HCT116 (cell line): Measurements from ENCODE around the gene P4HTM. TPM values are rescaled to one million over a fixed set of nuclear protein-coding genes. Genes with fewer than 3 reads are reported as not detected.

Experiments
- ATAC-seq: fragments of 200-7000 bp; cut with Tn5 transposase; 2 replicates; pipeline ENCODE4 v1.9.1; 2020; ENCODE audit warnings: mild to moderate bottlenecking, moderate library complexity
- BruUV-seq: library from RNA; stranded (reverse); fragments of 400-500 nt; replicated peaks from 2 replicates; lab custom pipeline; 2021; lab: Mats Ljungman, UMichigan
- CTCF ChIA-PET: fragments of 300-600 bp; sonication (Branson Sonifier 250); formaldehyde crosslinking; loops from one replicate; lab custom pipeline; 2021; ENCODE audit warnings: antibody characterized with exemption; lab: Charles Lee
- POLR2A ChIA-PET: fragments of 300-600, 350-600 bp; sonication (Branson Sonifier 250); formaldehyde crosslinking; loops from one replicate; lab custom pipeline; 2021; ENCODE audit warnings: antibody characterized with exemption; lab: Charles Lee
- RAD21 ChIA-PET, 2 experiments: fragments of 300-600 bp; sonication (Branson Sonifier 250); formaldehyde crosslinking; loops; one replicate each; lab custom pipeline; 2023; ENCODE audit warnings: low total read pairs in 2 of 2; ENCODE audit not compliant: uncharacterized antibody in 2 of 2, unreplicated experiment in 2 of 2, low non-redundant PET in 1 of 2; lab: Charles Lee
- DNase-seq: peaks from one replicate; pipeline ENCODE4 v3.0.0-alpha.2; 2010; ENCODE audit warnings: low read depth, low spot score
- H2AFZ ChIP-seq: fragments of 200-600 bp; shearing (Covaris generic), sonication (generic); 2 replicates; pipeline ENCODE4 v1.6.1; 2017; ENCODE audit warnings: low read depth, mixed run types, mixed read lengths, antibody characterized with exemption, low read length; ENCODE audit not compliant: poor library complexity, severe bottlenecking
- H3K27ac ChIP-seq: 2 replicates; pipeline ENCODE4 v1.5.1; 2012; ENCODE audit warnings: low read depth, low read length
- H3K27me3 ChIP-seq: fragments of 200-600 bp; sonication (generic); 2 replicates; pipeline ENCODE4 v1.6.1; 2016; ENCODE audit warnings: mixed run types, low read length, mixed read lengths; ENCODE audit not compliant: insufficient read depth
- H3K36me3 ChIP-seq, 2 experiments: fragments of 200-500 bp in 1 of 2; fragments of 200-600 bp in 1 of 2; sonication (Bioruptor generic) in 1 of 2; sonication (generic) in 1 of 2; 2 replicates each; pipeline versions ENCODE4 v1.5.1 to v1.6.1; 2014 to 2016; ENCODE audit warnings: low read length in 2 of 2, inconsistent platforms in 1 of 2, mixed read lengths in 1 of 2, mixed run types in 1 of 2; ENCODE audit not compliant: insufficient read depth in 2 of 2, control insufficient read depth in 1 of 2
- H3K4me1 ChIP-seq, 2 experiments: fragments of 200-600 bp in 1 of 2; sonication (generic) in 1 of 2; 2 replicates each; pipeline versions ENCODE4 v1.5.1 to v1.6.1; 2012 to 2017; ENCODE audit warnings: low read length in 2 of 2, inconsistent platforms in 1 of 2, mild to moderate bottlenecking in 1 of 2, mixed read lengths in 1 of 2, mixed run types in 1 of 2, moderate library complexity in 1 of 2; ENCODE audit not compliant: insufficient read depth in 2 of 2, control insufficient read depth in 1 of 2
- H3K4me2 ChIP-seq: fragments of 200-600 bp; sonication (generic); 2 replicates; pipeline ENCODE4 v1.6.1; 2017; ENCODE audit warnings: mixed run types, low read length, mixed read lengths
- H3K4me3 ChIP-seq, 2 experiments: fragments of 200-600 bp in 1 of 2; sonication (generic) in 1 of 2; replicated peaks in 1 of 2; 2 replicates each; pipeline ENCODE4 v1.5.1; 2011 to 2016; ENCODE audit warnings: low read length in 2 of 2, control low read depth in 1 of 2, low read depth in 1 of 2, mild to moderate bottlenecking in 1 of 2, mixed read lengths in 1 of 2, mixed run types in 1 of 2
- H3K79me2 ChIP-seq: fragments of 200-600 bp; sonication (generic); 2 replicates; pipeline ENCODE4 v1.6.1; 2017; ENCODE audit warnings: mild to moderate bottlenecking, mixed run types, low read length, moderate library complexity, mixed read lengths; ENCODE audit not compliant: insufficient read depth
- H3K9ac ChIP-seq: fragments of 200-600 bp; sonication (generic); 2 replicates; pipeline ENCODE4 v1.6.1; 2016; ENCODE audit warnings: low read length, mixed read lengths
- H3K9me2 ChIP-seq: fragments of 200-600 bp; sonication (generic), shearing (Covaris generic); 2 replicates; pipeline ENCODE4 v1.6.1; 2017; ENCODE audit warnings: mixed run types, mild to moderate bottlenecking, moderate library complexity; ENCODE audit not compliant: insufficient read depth
- H3K9me3 ChIP-seq, 2 experiments: fragments of 200-500 bp in 1 of 2; fragments of 200-600 bp in 1 of 2; sonication (Bioruptor generic) in 1 of 2; sonication (generic) in 1 of 2; 2 replicates each; pipeline ENCODE4 v1.6.1; 2014 to 2017; ENCODE audit warnings: low read length in 2 of 2, mixed read lengths in 2 of 2, inconsistent platforms in 1 of 2, low read depth in 1 of 2, mild to moderate bottlenecking in 1 of 2, mixed run types in 1 of 2, moderate library complexity in 1 of 2; ENCODE audit not compliant: control insufficient read depth in 1 of 2, insufficient read depth in 1 of 2
- H4K20me1 ChIP-seq: fragments of 200-600 bp; sonication (generic), shearing (Covaris generic); 2 replicates; pipeline ENCODE4 v1.6.1; 2017; ENCODE audit warnings: mixed run types, mild to moderate bottlenecking, moderate library complexity; ENCODE audit not compliant: insufficient read depth
- CBX3 ChIP-seq: IDR thresholded peaks from 2 replicates; pipeline ENCODE4 v1.6.1; 2012; ENCODE audit warnings: low read depth
- CEBPB ChIP-seq: IDR thresholded peaks from 2 replicates; pipeline ENCODE4 v1.6.1; 2012; ENCODE audit warnings: low read depth
- CTCF ChIP-seq, 3 experiments: fragments of 200-600 bp in 1 of 3; sonication (generic) in 1 of 3; IDR thresholded peaks in 2 of 3; conservative IDR thresholded peaks in 1 of 3; 2 replicates each; pipeline ENCODE4 v1.5.1; 2012 to 2017; ENCODE audit warnings: low read depth in 2 of 3, low read length in 2 of 3, antibody characterized with exemption in 1 of 3, borderline replicate concordance in 1 of 3, control low read depth in 1 of 3, mild to moderate bottlenecking in 1 of 3, mixed read lengths in 1 of 3, mixed run types in 1 of 3, moderate library complexity in 1 of 3; ENCODE audit not compliant: insufficient read depth in 1 of 3
- EGR1 ChIP-seq: IDR thresholded peaks from 2 replicates; pipeline ENCODE4 v1.6.1; 2012; ENCODE audit warnings: low read depth
- EZH2 ChIP-seq: fragments of 200-600 bp; sonication (generic); IDR thresholded peaks from 2 replicates; pipeline ENCODE4 v1.6.1; 2017; ENCODE audit warnings: antibody characterized with exemption, mixed run types
- EZH2phosphoT487 ChIP-seq: fragments of 200-600 bp; IDR thresholded peaks from 2 replicates; pipeline ENCODE4 v1.6.1; 2018; ENCODE audit warnings: antibody characterized with exemption, borderline replicate concordance
- FOSL1 ChIP-seq: IDR thresholded peaks from 2 replicates; pipeline ENCODE4 v1.6.1; 2012; ENCODE audit warnings: low read depth
- JUND ChIP-seq: IDR thresholded peaks from 2 replicates; pipeline ENCODE4 v1.6.1; 2012
- POLR2A ChIP-seq: IDR thresholded peaks from 2 replicates; pipeline ENCODE4 v1.7.0; 2011; ENCODE audit warnings: borderline replicate concordance; ENCODE audit not compliant: insufficient read depth, insufficient read length; ENCODE audit errors: extremely low read depth
- POLR2AphosphoS5 ChIP-seq: IDR thresholded peaks from 2 replicates; pipeline ENCODE4 v1.6.1; 2011; ENCODE audit warnings: mild to moderate bottlenecking, low read depth, low read length, moderate library complexity
- RAD21 ChIP-seq: IDR thresholded peaks from 2 replicates; pipeline ENCODE4 v1.6.1; 2012; ENCODE audit warnings: low read depth, mild to moderate bottlenecking
- SIN3A ChIP-seq: IDR thresholded peaks from 2 replicates; pipeline ENCODE4 v1.6.1; 2012; ENCODE audit warnings: low read depth
- SP1 ChIP-seq: IDR thresholded peaks from 2 replicates; pipeline ENCODE4 v1.6.1; 2012; ENCODE audit warnings: low read depth
- TCF7L2 ChIP-seq: IDR thresholded peaks from 2 replicates; pipeline ENCODE4 v1.7.0; 2011; ENCODE audit warnings: borderline replicate concordance, inconsistent platforms; ENCODE audit not compliant: insufficient read depth, insufficient read length; ENCODE audit errors: extremely low read depth
- YY1 ChIP-seq: IDR thresholded peaks from 2 replicates; pipeline ENCODE4 v1.6.1; 2011; ENCODE audit warnings: low read length, low read depth, moderate library complexity, mild to moderate bottlenecking; ENCODE audit not compliant: insufficient replicate concordance; ENCODE audit errors: extremely low read depth
- ZBTB33 ChIP-seq: IDR thresholded peaks from 2 replicates; pipeline ENCODE4 v1.6.1; 2011; ENCODE audit warnings: mild to moderate bottlenecking, low read length, moderate library complexity; ENCODE audit not compliant: insufficient replicate concordance; ENCODE audit errors: extremely low read depth
- intact Hi-C: fragments of 100-400 bp; cut with micrococcal nuclease; formaldehyde crosslinking; loops from 2 replicates; pipeline ENCODE4 v1.10.0; 2022
- total RNA-seq: library from RNA; stranded (reverse); gene quantifications from one replicate; pipeline ENCODE4 v1.2.1, GENCODE V29; 2021; ENCODE audit not compliant: unreplicated experiment

P4HTM gene
- total RNA-seq, 1 experiment from 2014 or later, result 60.5 TPM

GRCh38 chr3:49053543-49053942 is 63.5 kb downstream of the P4HTM start:
- TF ChIP-seq POLR2A, result no peak
- no peak for TF ChIP-seq SIN3A
- TF ChIP-seq EGR1, result no peak
- no peak for TF ChIP-seq YY1
- no peak for TF ChIP-seq CTCF (IDR thresholded peaks at IDR 0.05 in 2 of 3, conservative IDR thresholded peaks at IDR 0.05 in 1 of 3; ENCODE audit: borderline replicate concordance in 1 of 3, insufficient read depth in 1 of 3, low read depth in 2 of 3, low read length in 2 of 3)
- no peak for TF ChIP-seq RAD21
- TF ChIP-seq SP1, result no peak
- no peak for TF ChIP-seq POLR2AphosphoS5
- TF ChIP-seq CEBPB, result no peak
- Histone ChIP-seq H3K4me1 (no peaks in the 10 kb centered on the region), H3K79me2 (peaks cover 56% of the 10 kb centered on the region), H4K20me1 (no peaks in the 10 kb centered on the region), H3K9me3 (no peaks in the 10 kb centered on the region), H3K4me2 (no peak overlapping the region), H3K9me2 (no peaks in the 10 kb centered on the region), H3K27me3 (no peaks in the 10 kb centered on the region), H3K9ac (no peak overlapping the region), H3K4me3 (no peak overlapping the region), H2AFZ (no peak overlapping the region), H3K36me3 (peaks cover 33 to 39% of the 10 kb centered on the region in 2 experiments; a peak in 3 of 4 replicates), H3K27ac (no peak overlapping the region)
- ATAC-seq, result no peak
- BruUV-seq, result TSS peak; percentile 38
- DNase-seq, result no peak
- intact Hi-C loops, result no loop called here
- ChIA-PET POLR2A (interaction anchor here (0.7 kb wide), 1 partner anchor 25 kb away, joined by 3 read pairs; no protein-coding TSS in a partner anchor), RAD21 (no interaction called here), CTCF (no interaction called here)

GRCh38 chr3:49054344-49054862 is 64.4 kb downstream of the P4HTM start:
- Histone ChIP-seq H3K9ac (no peak overlapping the region), H3K4me1 (no peaks in the 10 kb centered on the region), H3K9me3 (no peaks in the 10 kb centered on the region), H3K4me3 (no peak overlapping the region), H3K79me2 (peaks cover 48% of the 10 kb centered on the region), H4K20me1 (no peaks in the 10 kb centered on the region), H3K36me3 (peaks cover 33 to 39% of the 10 kb centered on the region in 2 experiments; a peak in 3 of 4 replicates), H3K9me2 (no peaks in the 10 kb centered on the region), H2AFZ (no peak overlapping the region), H3K27ac (no peak overlapping the region), H3K27me3 (no peaks in the 10 kb centered on the region), H3K4me2 (no peak overlapping the region)
- DNase-seq (no peak), ATAC-seq (no peak)
- CTCF ChIA-PET, result no interaction called here
- POLR2A ChIA-PET, result no interaction called here
- RAD21 ChIA-PET, result no interaction called here
- no TSS peak for BruUV-seq
- intact Hi-C loops, result no loop called here
- TF ChIP-seq TCF7L2, result no peak
- TF ChIP-seq JUND, result no peak
- no peak for TF ChIP-seq CBX3
- TF ChIP-seq POLR2A, result no peak
- TF ChIP-seq EZH2, result no peak
- TF ChIP-seq EZH2phosphoT487, result no peak
- no peak for TF ChIP-seq POLR2AphosphoS5
- TF ChIP-seq ZBTB33, result no peak
- TF ChIP-seq FOSL1, result no peak
- TF ChIP-seq RAD21, result no peak
